ENCODE measurements around the gene CATSPER1. TPM values are rescaled to one million over a fixed set of nuclear protein-coding genes. Genes with fewer than 3 reads are reported as not detected.
A peak's percentile ranks its signal among the peaks of the same experiment; 100 is the strongest.

Gene CATSPER1
- total RNA-seq, 1 donor from 2014 or later = not detected

- Histone ChIP-seq H3K4me1 (peaks cover 19% of the 10 kb centered on the region), H3K27me3 (no peaks in the 10 kb centered on the region), H3K4me3 (no peak overlapping the region), H3K27ac (no peak overlapping the region), H3K36me3 (peaks cover 0 to 11% of the 10 kb centered on the region in 2 donors), H3K9me3 (no peaks in the 10 kb centered on the region)
- no peak for DNase-seq (ENCODE audit: extremely low spot score in 2 of 2)
- TF ChIP-seq POLR2A (IDR thresholded peaks at IDR 0.05) (no peak), POLR2AphosphoS5 (IDR thresholded peaks at IDR 0.05; ENCODE audit: insufficient read depth in 1 of 2, low read depth in 1 of 2) (no peak)
- TF ChIP-seq, protein P1, sequence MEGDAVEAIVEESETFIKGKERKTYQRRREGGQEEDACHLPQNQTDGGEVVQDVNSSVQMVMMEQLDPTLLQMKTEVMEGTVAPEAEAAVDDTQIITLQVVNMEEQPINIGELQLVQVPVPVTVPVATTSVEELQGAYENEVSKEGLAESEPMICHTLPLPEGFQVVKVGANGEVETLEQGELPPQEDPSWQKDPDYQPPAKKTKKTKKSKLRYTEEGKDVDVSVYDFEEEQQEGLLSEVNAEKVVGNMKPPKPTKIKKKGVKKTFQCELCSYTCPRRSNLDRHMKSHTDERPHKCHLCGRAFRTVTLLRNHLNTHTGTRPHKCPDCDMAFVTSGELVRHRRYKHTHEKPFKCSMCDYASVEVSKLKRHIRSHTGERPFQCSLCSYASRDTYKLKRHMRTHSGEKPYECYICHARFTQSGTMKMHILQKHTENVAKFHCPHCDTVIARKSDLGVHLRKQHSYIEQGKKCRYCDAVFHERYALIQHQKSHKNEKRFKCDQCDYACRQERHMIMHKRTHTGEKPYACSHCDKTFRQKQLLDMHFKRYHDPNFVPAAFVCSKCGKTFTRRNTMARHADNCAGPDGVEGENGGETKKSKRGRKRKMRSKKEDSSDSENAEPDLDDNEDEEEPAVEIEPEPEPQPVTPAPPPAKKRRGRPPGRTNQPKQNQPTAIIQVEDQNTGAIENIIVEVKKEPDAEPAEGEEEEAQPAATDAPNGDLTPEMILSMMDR (IDR thresholded peaks at IDR 0.05) = no peak
- intact Hi-C loops (cut with DNase I) = no loop called here
These were observed 18.2 kb downstream of the CATSPER1 start for GRCh38 chr11:66008095-66008467.

GRCh38 chr11:66007201-66007634 lies 19.1 kb downstream of the CATSPER1 start:
- Histone ChIP-seq H3K27me3 (no peaks in the 10 kb centered on the region), H3K36me3 (peaks cover 0 to 11% of the 10 kb centered on the region in 2 donors), H3K9me3 (no peaks in the 10 kb centered on the region), H3K4me3 (no peak overlapping the region), H3K4me1 (peaks cover 20% of the 10 kb centered on the region), H3K27ac (no peak overlapping the region)
- TF ChIP-seq POLR2A (IDR thresholded peaks at IDR 0.05) (no peak), POLR2AphosphoS5 (IDR thresholded peaks at IDR 0.05; ENCODE audit: insufficient read depth in 1 of 2, low read depth in 1 of 2) (no peak)
- TF ChIP-seq, protein P1 (IDR thresholded peaks at IDR 0.05) = no peak
- intact Hi-C loops (cut with DNase I) = no loop called here
- DNase-seq (ENCODE audit: extremely low spot score in 2 of 2) = no peak

GRCh38 chr11:66006891-66007176 lies 19.4 kb downstream of the CATSPER1 start:
- H3K27me3 ChIP-seq = no peaks in the 10 kb centered on the region
- no peak for DNase-seq (ENCODE audit: extremely low spot score in 2 of 2)
- no peak overlapping the region for H3K27ac ChIP-seq
- no peaks in the 10 kb centered on the region for H3K9me3 ChIP-seq
- H3K4me1 ChIP-seq = peaks cover 16% of the 10 kb centered on the region
- no peak overlapping the region for H3K4me3 ChIP-seq
- no peak for TF ChIP-seq POLR2A (IDR thresholded peaks at IDR 0.05)
- TF ChIP-seq, protein P1 (IDR thresholded peaks at IDR 0.05) = no peak
- no peak for TF ChIP-seq POLR2AphosphoS5 (IDR thresholded peaks at IDR 0.05; ENCODE audit: insufficient read depth in 1 of 2, low read depth in 1 of 2)
- H3K36me3 ChIP-seq = peaks cover 0 to 11% of the 10 kb centered on the region in 2 donors
- intact Hi-C loops (cut with DNase I) = no loop called here

- Histone ChIP-seq H3K27ac (no peak overlapping the region), H3K27me3 (no peaks in the 10 kb centered on the region), H3K4me3 (no peak overlapping the region), H3K36me3 (peaks cover 0 to 11% of the 10 kb centered on the region in 2 donors), H3K9me3 (no peaks in the 10 kb centered on the region), H3K4me1 (peaks cover 13% of the 10 kb centered on the region)
- no peak for DNase-seq (ENCODE audit: extremely low spot score in 2 of 2)
- intact Hi-C loops (cut with DNase I) = no loop called here
- TF ChIP-seq POLR2A (IDR thresholded peaks at IDR 0.05) (no peak), POLR2AphosphoS5 (IDR thresholded peaks at IDR 0.05; ENCODE audit: insufficient read depth in 1 of 2, low read depth in 1 of 2) (no peak)
- TF ChIP-seq, protein P1 (IDR thresholded peaks at IDR 0.05) = no peak
These were observed 20.0 kb downstream of the CATSPER1 start for GRCh38 chr11:66006134-66006890.

DNA sequence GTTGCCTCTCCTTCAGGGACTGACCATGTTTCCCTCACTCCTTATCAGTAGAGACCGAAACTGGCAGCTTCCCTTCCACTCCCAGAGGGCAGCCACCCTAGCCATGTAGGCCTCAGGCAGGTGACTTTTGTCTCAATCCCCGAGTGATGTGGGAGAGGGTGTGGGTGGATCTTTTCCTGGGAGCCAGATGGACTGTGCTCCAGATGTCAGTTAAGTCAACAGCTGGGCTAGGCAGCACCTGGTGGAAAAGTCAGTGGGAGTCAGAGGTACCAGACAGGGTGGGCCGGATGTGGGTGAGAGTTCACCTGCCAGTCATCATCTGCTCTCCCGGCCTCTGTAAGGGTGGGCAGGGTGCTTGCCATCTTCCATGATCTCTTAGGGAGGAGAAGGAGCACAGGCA lies 22.1 kb downstream of the CATSPER1 start:
- peaks cover 0 to 21% of the 10 kb centered on the region in 2 donors for H3K36me3 ChIP-seq
- no peak overlapping the region for H3K4me3 ChIP-seq
- peaks cover 34% of the 10 kb centered on the region for H3K4me1 ChIP-seq
- intact Hi-C loops (cut with DNase I) = loop anchor here (5.0 kb wide), 1 partner anchor 117 kb away; the partner anchor contains the start of gene FIBP
- no peak overlapping the region for H3K27ac ChIP-seq
- H3K27me3 ChIP-seq = no peaks in the 10 kb centered on the region
- no peak for TF ChIP-seq POLR2A (IDR thresholded peaks at IDR 0.05)
- no peak for TF ChIP-seq POLR2AphosphoS5 (IDR thresholded peaks at IDR 0.05; ENCODE audit: insufficient read depth in 1 of 2, low read depth in 1 of 2)
- TF ChIP-seq, protein P1 (IDR thresholded peaks at IDR 0.05) = no peak
- peak in 1 of 2 donors; percentile 72 for DNase-seq (ENCODE audit: extremely low spot score in 2 of 2)
- H3K9me3 ChIP-seq = no peaks in the 10 kb centered on the region

All from vagina (tissue), 2 donors.